ENCODE data around the gene CPXM1.
"Not testable (repeated sequence)": the region's sequence is repeated elsewhere in the genome, so short reads cannot be mapped to it uniquely, and the experiment has no call there.

The CPXM1 gene

DNA sequence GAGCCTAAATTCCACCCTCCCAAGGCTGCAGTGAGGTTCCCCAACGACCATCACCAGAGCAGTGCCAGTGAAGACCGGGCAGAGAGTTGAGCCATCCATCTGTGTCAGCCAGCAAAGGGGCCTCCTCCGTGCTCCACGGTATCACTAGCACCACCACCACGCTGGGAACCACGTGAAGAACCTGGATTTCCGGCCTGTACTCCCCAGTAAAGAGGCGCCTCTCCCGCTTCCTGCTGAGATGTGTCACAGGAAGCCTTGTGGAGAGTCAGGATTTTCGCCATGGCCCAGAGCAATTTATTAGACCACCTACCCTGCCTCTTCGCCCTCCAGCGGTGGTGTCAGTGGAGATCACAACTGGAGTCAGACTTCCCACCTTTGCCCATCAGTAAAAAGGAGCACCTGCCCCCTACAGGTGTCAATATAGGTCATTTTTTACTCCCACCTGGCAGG lies 28.8 kb downstream of the CPXM1 start:
- no peaks in the 10 kb centered on the region for H3K4me1 ChIP-seq (ENCODE audit: control insufficient read depth, insufficient read depth, low read length)
- H3K36me3 ChIP-seq (ENCODE audit: control insufficient read depth, insufficient read depth, low read length): no peaks in the 10 kb centered on the region
- no peak overlapping the region for H3K4me3 ChIP-seq (ENCODE audit: low read depth, low read length)
- no peaks in the 10 kb centered on the region for H3K9me3 ChIP-seq (ENCODE audit: control insufficient read depth, insufficient read depth, low read length)
- H3K9ac ChIP-seq (ENCODE audit: low read depth, low read length): no peak overlapping the region
- peaks cover 2% of the 10 kb centered on the region for H3K27me3 ChIP-seq (ENCODE audit: control insufficient read depth, insufficient read depth, low read length)

DNA sequence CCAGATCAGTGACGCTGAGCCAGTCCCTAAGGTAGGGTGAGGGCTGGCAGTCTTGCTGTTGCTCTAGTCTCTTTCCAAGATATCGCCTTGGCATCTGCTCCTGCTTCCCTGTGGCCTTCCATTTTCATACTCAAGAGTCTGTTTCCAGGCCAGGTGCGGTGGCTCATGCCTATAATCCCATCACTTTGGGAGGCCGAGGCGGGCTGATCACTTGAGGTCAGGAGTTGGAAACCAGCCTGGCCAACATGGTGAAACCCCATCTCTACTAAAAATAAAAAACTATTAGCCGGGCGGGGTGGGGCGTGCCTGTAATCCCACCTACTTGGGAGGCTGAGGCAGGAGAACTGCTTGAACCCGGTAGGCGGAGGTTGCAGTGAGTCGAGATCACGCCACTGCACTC lies 30.3 kb downstream of the CPXM1 start:
- H3K4me1 ChIP-seq (ENCODE audit: control insufficient read depth, insufficient read depth, low read length); H3K27me3 ChIP-seq (ENCODE audit: control insufficient read depth, insufficient read depth, low read length); H3K36me3 ChIP-seq (ENCODE audit: control insufficient read depth, insufficient read depth, low read length); H3K9ac ChIP-seq (ENCODE audit: low read depth, low read length); H3K9me3 ChIP-seq (ENCODE audit: control insufficient read depth, insufficient read depth, low read length); H3K4me3 ChIP-seq (ENCODE audit: low read depth, low read length): not testable (repeated sequence)

DNA sequence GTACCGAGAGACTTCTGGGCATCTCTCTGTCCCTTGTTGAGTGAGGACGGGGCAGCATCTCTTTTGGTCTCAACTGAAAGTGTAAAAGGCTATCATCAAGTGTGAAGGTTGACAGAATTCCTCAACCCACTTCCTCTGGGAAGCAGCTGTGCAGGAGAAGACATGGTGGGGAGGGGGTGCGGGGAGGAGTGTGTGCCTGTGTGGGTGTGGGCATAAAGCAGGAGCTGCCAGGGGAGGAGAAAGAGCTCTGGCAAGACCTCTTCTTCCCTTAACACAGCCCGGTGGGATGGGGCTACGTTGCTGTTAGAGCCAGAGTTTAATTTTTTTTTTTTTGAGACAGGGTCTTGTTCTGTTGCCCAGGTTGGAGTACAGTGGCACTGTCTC lies 31.8 kb downstream of the CPXM1 start:
- no peak overlapping the region for H3K9ac ChIP-seq (ENCODE audit: low read depth, low read length)
- no peak overlapping the region for H3K4me3 ChIP-seq (ENCODE audit: low read depth, low read length)
- H3K9me3 ChIP-seq (ENCODE audit: control insufficient read depth, insufficient read depth, low read length): no peaks in the 10 kb centered on the region
- peaks cover 2% of the 10 kb centered on the region for H3K27me3 ChIP-seq (ENCODE audit: control insufficient read depth, insufficient read depth, low read length)
- H3K4me1 ChIP-seq (ENCODE audit: control insufficient read depth, insufficient read depth, low read length): no peaks in the 10 kb centered on the region
- no peaks in the 10 kb centered on the region for H3K36me3 ChIP-seq (ENCODE audit: control insufficient read depth, insufficient read depth, low read length)

DNA sequence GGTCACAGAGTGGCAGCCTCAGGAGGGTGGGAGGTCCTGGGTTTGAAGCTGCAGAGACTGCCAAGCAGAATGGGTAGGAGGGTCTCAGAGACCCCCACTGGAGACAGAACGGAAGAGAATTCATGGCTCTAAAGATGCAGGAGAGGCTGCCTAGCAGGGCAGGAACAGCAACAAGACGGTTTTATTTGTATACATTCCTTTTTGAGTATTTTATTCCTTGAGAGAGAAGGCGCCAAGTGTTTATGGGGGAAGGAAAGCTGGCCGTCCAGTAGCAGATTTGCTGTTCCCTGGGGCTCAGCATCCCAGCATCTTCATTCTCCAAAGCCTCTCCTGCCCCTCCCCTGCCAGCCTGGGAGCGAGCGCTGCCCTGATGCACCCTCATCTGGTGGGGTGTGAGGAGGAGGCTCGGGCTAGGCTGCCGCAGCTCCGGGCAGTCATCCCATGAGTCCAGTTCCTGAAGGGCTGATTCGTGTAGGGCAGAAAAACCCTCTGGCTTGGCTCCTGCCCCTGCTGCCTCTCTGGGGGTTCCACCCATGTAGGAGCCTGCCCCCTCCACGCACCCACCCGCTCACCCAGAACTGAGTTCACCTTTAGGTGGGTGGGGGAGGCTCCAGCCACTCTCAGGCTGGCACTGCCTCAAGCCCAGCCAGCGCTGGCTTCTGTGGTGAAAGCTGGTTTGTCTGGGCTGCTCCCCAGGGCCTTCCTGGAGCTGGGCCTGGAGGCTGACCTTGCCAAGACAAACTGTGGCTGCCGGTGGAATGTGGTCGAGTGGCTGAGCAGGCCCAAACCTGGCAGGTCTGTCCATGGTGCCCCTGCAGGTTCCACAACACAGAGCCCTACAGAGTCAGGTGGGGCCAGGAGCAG lies 32.4 kb downstream of the CPXM1 start:
- Histone ChIP-seq H3K36me3 (ENCODE audit: control insufficient read depth, insufficient read depth, low read length) (no peaks in the 10 kb centered on the region), H3K27me3 (ENCODE audit: control insufficient read depth, insufficient read depth, low read length) (peaks cover 2% of the 10 kb centered on the region), H3K9ac (ENCODE audit: low read depth, low read length) (no peak overlapping the region), H3K9me3 (ENCODE audit: control insufficient read depth, insufficient read depth, low read length) (no peaks in the 10 kb centered on the region), H3K4me3 (ENCODE audit: low read depth, low read length) (no peak overlapping the region), H3K4me1 (ENCODE audit: control insufficient read depth, insufficient read depth, low read length) (no peaks in the 10 kb centered on the region)

DNA sequence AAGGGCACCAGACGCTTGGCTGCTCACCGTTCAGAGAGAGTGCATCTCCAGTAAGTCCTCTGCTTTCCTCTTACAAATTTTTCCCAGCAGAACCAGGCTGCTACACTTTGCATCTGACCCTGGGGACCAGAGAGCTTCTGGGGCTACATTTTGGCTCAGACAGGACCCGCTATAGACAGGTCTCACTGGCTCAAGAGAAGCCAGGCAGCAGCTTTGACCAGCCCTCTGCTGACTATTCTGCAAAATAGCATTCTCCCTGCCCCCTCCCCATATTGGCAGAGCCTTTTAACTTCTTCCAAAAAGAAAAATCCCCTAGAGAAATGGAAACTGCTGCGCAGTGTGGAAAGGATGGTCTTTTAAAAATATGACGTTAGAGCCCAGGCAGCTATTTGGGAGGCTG lies 37.2 kb downstream of the CPXM1 start:
- Histone ChIP-seq H3K27me3 (ENCODE audit: control insufficient read depth, insufficient read depth, low read length) (peaks cover 2% of the 10 kb centered on the region), H3K9me3 (ENCODE audit: control insufficient read depth, insufficient read depth, low read length) (no peaks in the 10 kb centered on the region), H3K36me3 (ENCODE audit: control insufficient read depth, insufficient read depth, low read length) (no peaks in the 10 kb centered on the region), H3K4me1 (ENCODE audit: control insufficient read depth, insufficient read depth, low read length) (peaks cover 2% of the 10 kb centered on the region), H3K9ac (ENCODE audit: low read depth, low read length) (no peak overlapping the region), H3K4me3 (ENCODE audit: low read depth, low read length) (no peak overlapping the region)

DNA sequence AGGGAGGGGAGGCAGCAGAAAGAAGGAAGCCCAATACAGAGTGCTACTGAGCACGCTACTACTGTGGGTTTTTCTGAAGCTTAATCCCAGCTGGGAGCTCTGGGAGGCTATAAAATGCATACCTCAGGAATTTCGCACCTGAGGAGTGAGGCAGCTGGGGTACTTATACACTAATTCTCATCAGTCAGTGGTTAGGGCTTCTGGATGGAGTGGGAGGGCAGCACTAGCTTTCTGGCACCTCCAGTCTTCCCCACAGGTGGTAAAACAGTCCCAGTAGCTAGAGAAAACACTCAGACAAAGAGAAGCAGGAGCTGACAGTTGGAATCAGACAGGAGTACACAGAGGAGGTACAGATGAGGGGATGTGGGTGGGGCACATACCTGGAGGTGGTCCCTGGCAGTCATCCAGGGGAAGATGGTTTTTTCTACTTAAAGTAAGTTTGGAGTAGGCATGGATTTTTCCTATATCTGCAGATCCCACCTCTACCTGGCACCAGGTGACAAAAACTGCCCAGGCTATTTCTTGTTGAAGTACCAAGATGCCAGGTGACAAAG lies 37.8 kb downstream of the CPXM1 start:
- Histone ChIP-seq H3K36me3 (ENCODE audit: control insufficient read depth, insufficient read depth, low read length) (no peaks in the 10 kb centered on the region), H3K9me3 (ENCODE audit: control insufficient read depth, insufficient read depth, low read length) (no peaks in the 10 kb centered on the region), H3K27me3 (ENCODE audit: control insufficient read depth, insufficient read depth, low read length) (peaks cover 2% of the 10 kb centered on the region), H3K4me3 (ENCODE audit: low read depth, low read length) (no peak overlapping the region), H3K9ac (ENCODE audit: low read depth, low read length) (no peak overlapping the region), H3K4me1 (ENCODE audit: control insufficient read depth, insufficient read depth, low read length) (peaks cover 2% of the 10 kb centered on the region)

DNA sequence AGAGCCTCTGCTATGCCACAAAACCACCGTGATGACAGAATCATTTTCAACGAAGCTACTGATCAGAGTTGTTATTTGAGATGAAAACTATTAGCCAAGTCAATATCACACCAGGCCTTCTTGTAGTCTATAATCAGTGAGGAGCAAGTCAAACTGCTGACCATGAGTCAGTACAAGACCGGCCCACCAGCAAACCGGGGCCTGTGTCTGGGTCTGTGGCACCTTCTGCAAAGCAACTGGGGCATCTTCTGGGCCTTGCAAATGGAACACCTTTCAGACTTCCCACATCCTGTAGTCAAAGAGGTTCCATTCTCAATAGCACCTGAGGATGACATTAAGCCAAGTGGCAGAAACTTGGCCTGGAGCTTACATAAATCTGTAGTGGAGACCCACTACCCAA lies 38.5 kb downstream of the CPXM1 start:
- H3K9me3 ChIP-seq (ENCODE audit: control insufficient read depth, insufficient read depth, low read length): no peaks in the 10 kb centered on the region
- no peak overlapping the region for H3K4me3 ChIP-seq (ENCODE audit: low read depth, low read length)
- H3K9ac ChIP-seq (ENCODE audit: low read depth, low read length): no peak overlapping the region
- H3K36me3 ChIP-seq (ENCODE audit: control insufficient read depth, insufficient read depth, low read length): no peaks in the 10 kb centered on the region
- H3K4me1 ChIP-seq (ENCODE audit: control insufficient read depth, insufficient read depth, low read length): peaks cover 2% of the 10 kb centered on the region
- no peaks in the 10 kb centered on the region for H3K27me3 ChIP-seq (ENCODE audit: control insufficient read depth, insufficient read depth, low read length)

DNA sequence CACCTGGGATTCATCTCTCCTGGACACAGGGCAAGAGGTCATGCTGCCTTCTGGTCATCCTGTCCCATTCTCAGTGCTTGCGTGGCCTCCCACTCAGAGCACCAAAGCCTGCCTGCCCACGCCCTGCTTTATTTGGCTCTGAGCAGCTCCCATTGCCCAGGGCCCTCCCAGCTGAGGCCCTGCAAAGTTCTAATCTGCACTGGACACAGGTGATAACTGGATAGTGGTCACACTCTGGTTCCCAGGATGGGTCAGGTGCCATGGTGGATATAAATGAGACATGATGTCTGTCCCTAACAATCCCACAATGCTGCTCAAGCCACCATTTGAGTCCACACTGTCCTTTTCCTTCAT lies 39.5 kb downstream of the CPXM1 start:
- peaks cover 2% of the 10 kb centered on the region for H3K4me1 ChIP-seq (ENCODE audit: control insufficient read depth, insufficient read depth, low read length)

DNA sequence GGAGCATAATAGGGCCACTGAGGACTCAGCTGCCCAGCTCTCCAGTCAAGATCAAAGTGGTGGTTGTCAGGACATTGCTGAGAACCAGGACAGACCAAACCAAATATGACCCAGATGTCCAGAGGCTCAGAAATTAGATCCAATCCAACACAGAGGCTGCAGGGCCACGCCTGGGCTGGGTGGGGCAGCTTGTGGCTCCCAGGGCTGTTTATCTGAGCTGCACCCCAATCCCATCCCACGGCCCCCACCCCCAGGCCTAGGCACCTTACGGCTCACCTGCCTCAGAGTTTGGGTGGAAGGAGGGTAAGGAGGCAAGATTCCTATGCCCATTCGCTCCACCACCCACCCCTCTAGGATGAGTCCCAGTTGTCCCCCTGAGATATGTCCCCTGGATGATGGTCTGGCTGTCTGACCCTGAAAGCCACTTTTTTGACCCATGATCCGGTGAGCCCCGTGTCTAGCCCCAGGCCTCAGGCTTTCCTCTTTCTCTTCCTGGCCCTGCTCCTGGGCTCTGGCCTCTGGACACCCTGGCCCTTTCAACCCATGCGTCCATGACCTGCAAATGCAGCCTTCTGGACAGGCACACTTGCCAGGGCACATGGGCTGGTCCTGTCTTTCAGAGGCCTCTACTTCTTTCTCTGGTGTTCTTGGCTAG lies 40.0 kb downstream of the CPXM1 start:
- Histone ChIP-seq H3K9ac (ENCODE audit: low read depth, low read length) (no peak overlapping the region), H3K4me1 (ENCODE audit: control insufficient read depth, insufficient read depth, low read length) (peaks cover 2% of the 10 kb centered on the region), H3K9me3 (ENCODE audit: control insufficient read depth, insufficient read depth, low read length) (no peaks in the 10 kb centered on the region), H3K36me3 (ENCODE audit: control insufficient read depth, insufficient read depth, low read length) (no peaks in the 10 kb centered on the region), H3K4me3 (ENCODE audit: low read depth, low read length) (no peak overlapping the region), H3K27me3 (ENCODE audit: control insufficient read depth, insufficient read depth, low read length) (no peaks in the 10 kb centered on the region)

More for the DNA sequence above, 39.5 kb downstream of the CPXM1 start:
- H3K4me3 ChIP-seq (ENCODE audit: low read depth, low read length): no peak overlapping the region
- no peak overlapping the region for H3K9ac ChIP-seq (ENCODE audit: low read depth, low read length)
- H3K36me3 ChIP-seq (ENCODE audit: control insufficient read depth, insufficient read depth, low read length): no peaks in the 10 kb centered on the region
- H3K27me3 ChIP-seq (ENCODE audit: control insufficient read depth, insufficient read depth, low read length): no peaks in the 10 kb centered on the region
- no peaks in the 10 kb centered on the region for H3K9me3 ChIP-seq (ENCODE audit: control insufficient read depth, insufficient read depth, low read length)

DNA sequence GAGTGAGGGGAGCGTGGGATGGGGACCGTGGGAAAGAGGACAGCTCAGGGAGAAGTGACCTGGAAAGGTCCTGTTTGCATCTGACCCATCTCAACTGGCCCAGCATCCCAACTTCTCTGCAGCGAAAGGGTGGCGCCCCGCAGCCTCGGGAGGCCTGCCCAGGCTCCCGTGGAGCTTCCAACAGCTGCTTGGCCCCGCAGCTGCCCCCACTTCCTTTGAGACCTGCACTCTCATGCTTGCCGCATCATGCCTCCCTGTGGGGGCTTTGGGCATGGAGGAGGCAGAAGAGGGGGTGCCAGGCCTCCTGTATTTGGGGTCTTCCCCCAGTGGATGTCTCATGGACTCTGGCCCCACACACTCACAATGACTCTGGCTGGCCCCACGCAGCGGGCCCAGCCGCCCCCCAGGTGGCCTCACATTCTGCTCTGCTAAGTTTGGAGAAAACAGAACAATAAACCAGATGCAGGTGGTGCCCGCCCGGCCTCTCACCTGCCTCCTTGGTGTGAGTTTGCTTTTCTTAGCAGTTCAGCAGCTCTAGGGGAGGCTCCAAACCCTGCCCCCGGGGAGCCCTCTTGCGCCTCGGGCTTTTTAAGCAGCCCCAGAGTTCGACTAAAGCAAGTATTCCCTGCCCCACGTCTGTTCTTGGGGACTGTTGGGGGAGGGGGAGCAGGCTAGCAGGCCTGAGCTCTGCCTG lies 40.7 kb downstream of the CPXM1 start:
- H3K4me1 ChIP-seq (ENCODE audit: control insufficient read depth, insufficient read depth, low read length): peaks cover 2% of the 10 kb centered on the region
- no peaks in the 10 kb centered on the region for H3K36me3 ChIP-seq (ENCODE audit: control insufficient read depth, insufficient read depth, low read length)
- H3K27me3 ChIP-seq (ENCODE audit: control insufficient read depth, insufficient read depth, low read length): peaks cover 6% of the 10 kb centered on the region
- no peak overlapping the region for H3K4me3 ChIP-seq (ENCODE audit: low read depth, low read length)
- no peak overlapping the region for H3K9ac ChIP-seq (ENCODE audit: low read depth, low read length)
- no peaks in the 10 kb centered on the region for H3K9me3 ChIP-seq (ENCODE audit: control insufficient read depth, insufficient read depth, low read length)

DNA sequence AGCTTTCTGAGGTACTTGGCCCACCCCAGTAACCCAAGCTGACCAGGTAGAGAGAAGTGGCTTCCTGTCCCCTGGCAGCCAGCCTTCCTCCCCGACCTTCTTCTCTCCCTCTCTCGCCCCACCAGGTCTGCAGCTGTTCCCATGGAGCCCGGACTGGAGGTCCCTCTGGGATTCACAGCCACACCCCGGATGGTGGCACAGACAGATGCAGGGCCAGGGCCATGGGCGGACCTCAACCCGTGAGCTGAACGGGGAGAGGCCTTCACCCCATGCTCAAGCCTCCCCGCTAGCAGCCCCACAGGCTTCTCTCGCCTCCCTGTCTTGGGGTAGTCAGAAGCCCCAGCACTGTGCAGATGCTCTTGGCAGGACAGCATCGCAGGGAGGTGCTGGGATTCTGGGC lies 41.3 kb downstream of the CPXM1 start:
- no peaks in the 10 kb centered on the region for H3K9me3 ChIP-seq (ENCODE audit: control insufficient read depth, insufficient read depth, low read length)
- no peaks in the 10 kb centered on the region for H3K36me3 ChIP-seq (ENCODE audit: control insufficient read depth, insufficient read depth, low read length)
- H3K9ac ChIP-seq (ENCODE audit: low read depth, low read length): no peak overlapping the region
- H3K4me3 ChIP-seq (ENCODE audit: low read depth, low read length): no peak overlapping the region
- H3K4me1 ChIP-seq (ENCODE audit: control insufficient read depth, insufficient read depth, low read length): peaks cover 2% of the 10 kb centered on the region
- peaks cover 12% of the 10 kb centered on the region for H3K27me3 ChIP-seq (ENCODE audit: control insufficient read depth, insufficient read depth, low read length)
